ENCODE data around the gene TTLL6.
A peak's percentile ranks its signal among the peaks of the same experiment; 100 is the strongest.

TTLL6 gene

GRCh38 chr17:48791128-48792032 is 25.6 kb downstream of the TTLL6 start:
- Histone ChIP-seq H3K4me1 (ENCODE audit: control insufficient read depth, insufficient read depth, low read length) (no peaks in the 10 kb centered on the region), H3K9me3 (ENCODE audit: control insufficient read depth, insufficient read depth, low read depth, low read length) (no peaks in the 10 kb centered on the region), H3K4me3 (ENCODE audit: low read depth, low read length) (no peak overlapping the region), H3K27ac (ENCODE audit: extremely low read depth, low read depth, low read length) (no peak overlapping the region), H3K36me3 (ENCODE audit: control insufficient read depth in 2 of 2, insufficient read depth in 1 of 2, low read length in 2 of 2) (no peaks in the 10 kb centered on the region)
- POLR2A ChIA-PET: interaction anchor here (1.0 to 1.3 kb wide), 2 partner anchors 67 to 113 kb away, joined by 5 to 8 read pairs; no protein-coding TSS in a partner anchor
- CTCF ChIA-PET: interaction anchor here (0.5 to 14.1 kb wide), 58 partner anchors 9 to 765 kb away, joined by 3 to 299 read pairs (median 4); partner anchors contain the start of genes ATP5MC1, HOXB13, HOXB9 and PRAC1
- TF ChIP-seq, protein P1, sequence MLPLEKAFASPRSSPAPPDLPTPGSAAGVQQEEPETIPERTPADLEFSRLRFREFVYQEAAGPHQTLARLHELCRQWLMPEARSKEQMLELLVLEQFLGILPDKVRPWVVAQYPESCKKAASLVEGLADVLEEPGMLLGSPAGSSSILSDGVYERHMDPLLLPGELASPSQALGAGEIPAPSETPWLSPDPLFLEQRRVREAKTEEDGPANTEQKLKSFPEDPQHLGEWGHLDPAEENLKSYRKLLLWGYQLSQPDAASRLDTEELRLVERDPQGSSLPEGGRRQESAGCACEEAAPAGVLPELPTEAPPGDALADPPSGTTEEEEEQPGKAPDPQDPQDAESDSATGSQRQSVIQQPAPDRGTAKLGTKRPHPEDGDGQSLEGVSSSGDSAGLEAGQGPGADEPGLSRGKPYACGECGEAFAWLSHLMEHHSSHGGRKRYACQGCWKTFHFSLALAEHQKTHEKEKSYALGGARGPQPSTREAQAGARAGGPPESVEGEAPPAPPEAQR (tag by site-specific recombination; IDR thresholded peaks at IDR 0.05): no peak
- TF ChIP-seq ZNF560 (tag by site-specific recombination; IDR thresholded peaks at IDR 0.05; ENCODE audit: borderline replicate concordance): no peak
- TF ChIP-seq, protein P2, sequence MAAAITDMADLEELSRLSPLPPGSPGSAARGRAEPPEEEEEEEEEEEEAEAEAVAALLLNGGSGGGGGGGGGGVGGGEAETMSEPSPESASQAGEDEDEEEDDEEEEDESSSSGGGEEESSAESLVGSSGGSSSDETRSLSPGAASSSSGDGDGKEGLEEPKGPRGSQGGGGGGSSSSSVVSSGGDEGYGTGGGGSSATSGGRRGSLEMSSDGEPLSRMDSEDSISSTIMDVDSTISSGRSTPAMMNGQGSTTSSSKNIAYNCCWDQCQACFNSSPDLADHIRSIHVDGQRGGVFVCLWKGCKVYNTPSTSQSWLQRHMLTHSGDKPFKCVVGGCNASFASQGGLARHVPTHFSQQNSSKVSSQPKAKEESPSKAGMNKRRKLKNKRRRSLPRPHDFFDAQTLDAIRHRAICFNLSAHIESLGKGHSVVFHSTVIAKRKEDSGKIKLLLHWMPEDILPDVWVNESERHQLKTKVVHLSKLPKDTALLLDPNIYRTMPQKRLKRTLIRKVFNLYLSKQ (tag by site-specific recombination; IDR thresholded peaks at IDR 0.05; ENCODE audit: borderline replicate concordance): no peak
- TF ChIP-seq, protein P3, sequence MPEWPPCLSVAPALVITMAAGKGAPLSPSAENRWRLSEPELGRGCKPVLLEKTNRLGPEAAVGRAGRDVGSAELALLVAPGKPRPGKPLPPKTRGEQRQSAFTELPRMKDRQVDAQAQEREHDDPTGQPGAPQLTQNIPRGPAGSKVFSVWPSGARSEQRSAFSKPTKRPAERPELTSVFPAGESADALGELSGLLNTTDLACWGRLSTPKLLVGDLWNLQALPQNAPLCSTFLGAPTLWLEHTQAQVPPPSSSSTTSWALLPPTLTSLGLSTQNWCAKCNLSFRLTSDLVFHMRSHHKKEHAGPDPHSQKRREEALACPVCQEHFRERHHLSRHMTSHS (tag by site-specific recombination; IDR thresholded peaks at IDR 0.05): no peak
- TF ChIP-seq SETDB1 (IDR thresholded peaks at IDR 0.05; ENCODE audit: insufficient read length, low read length): no peak
- TF ChIP-seq KLF7 (tag by site-specific recombination; IDR thresholded peaks at IDR 0.05; ENCODE audit: borderline replicate concordance): no peak
- no peak for TF ChIP-seq ZNF558 (tag by site-specific recombination; IDR thresholded peaks at IDR 0.05)
- TF ChIP-seq PRDM2 (tag by site-specific recombination; IDR thresholded peaks at IDR 0.05; ENCODE audit: borderline replicate concordance): no peak
- TF ChIP-seq ZNF692 (tag by site-specific recombination; IDR thresholded peaks at IDR 0.05): no peak
- TF ChIP-seq ZFP3 (tag by site-specific recombination; IDR thresholded peaks at IDR 0.05; ENCODE audit: low read depth): no peak
- TF ChIP-seq ZNF544 (tag by site-specific recombination; IDR thresholded peaks at IDR 0.05): no peak
- TF ChIP-seq ZNF501 (tag by site-specific recombination; IDR thresholded peaks at IDR 0.05): no peak
- TF ChIP-seq ZNF514 (tag by site-specific recombination; IDR thresholded peaks at IDR 0.05): no peak
- peak; percentile 51 for TF ChIP-seq ZIC2 (tag by site-specific recombination; IDR thresholded peaks at IDR 0.05)
- TF ChIP-seq TRIM28 (IDR thresholded peaks at IDR 0.05; ENCODE audit: borderline replicate concordance, low read length): 0 out of 2 replicates have a peak, but pooled peaks have one; percentile 40
- no peak for TF ChIP-seq ZNF785 (tag by site-specific recombination; IDR thresholded peaks at IDR 0.05)
- TF ChIP-seq, protein P4, sequence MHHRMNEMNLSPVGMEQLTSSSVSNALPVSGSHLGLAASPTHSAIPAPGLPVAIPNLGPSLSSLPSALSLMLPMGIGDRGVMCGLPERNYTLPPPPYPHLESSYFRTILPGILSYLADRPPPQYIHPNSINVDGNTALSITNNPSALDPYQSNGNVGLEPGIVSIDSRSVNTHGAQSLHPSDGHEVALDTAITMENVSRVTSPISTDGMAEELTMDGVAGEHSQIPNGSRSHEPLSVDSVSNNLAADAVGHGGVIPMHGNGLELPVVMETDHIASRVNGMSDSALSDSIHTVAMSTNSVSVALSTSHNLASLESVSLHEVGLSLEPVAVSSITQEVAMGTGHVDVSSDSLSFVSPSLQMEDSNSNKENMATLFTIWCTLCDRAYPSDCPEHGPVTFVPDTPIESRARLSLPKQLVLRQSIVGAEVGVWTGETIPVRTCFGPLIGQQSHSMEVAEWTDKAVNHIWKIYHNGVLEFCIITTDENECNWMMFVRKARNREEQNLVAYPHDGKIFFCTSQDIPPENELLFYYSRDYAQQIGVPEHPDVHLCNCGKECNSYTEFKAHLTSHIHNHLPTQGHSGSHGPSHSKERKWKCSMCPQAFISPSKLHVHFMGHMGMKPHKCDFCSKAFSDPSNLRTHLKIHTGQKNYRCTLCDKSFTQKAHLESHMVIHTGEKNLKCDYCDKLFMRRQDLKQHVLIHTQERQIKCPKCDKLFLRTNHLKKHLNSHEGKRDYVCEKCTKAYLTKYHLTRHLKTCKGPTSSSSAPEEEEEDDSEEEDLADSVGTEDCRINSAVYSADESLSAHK (tag by site-specific recombination; IDR thresholded peaks at IDR 0.05): no peak
- peak; percentile 44; the same call in 1 of the 2 replicates for TF ChIP-seq ZBTB17 (tag by site-specific recombination; IDR thresholded peaks at IDR 0.05)
- no peak for TF ChIP-seq SCRT1 (tag by site-specific recombination; IDR thresholded peaks at IDR 0.05; ENCODE audit: borderline replicate concordance)
- no peak for TF ChIP-seq ZNF549 (tag by site-specific recombination; IDR thresholded peaks at IDR 0.05)
- no peak for TF ChIP-seq ZNF670 (tag by site-specific recombination; IDR thresholded peaks at IDR 0.05; ENCODE audit: low read depth)
- no peak for TF ChIP-seq HOXC10 (CRISPR knock-in tag; IDR thresholded peaks at IDR 0.05)
- peak; percentile 88 for TF ChIP-seq ZNF660 (tag by site-specific recombination; IDR thresholded peaks at IDR 0.05)

Data from HEK293 (cell line).